Measurements from ENCODE around the gene HAAO. TPM values are rescaled to one million over a fixed set of nuclear protein-coding genes. Genes with fewer than 3 reads are reported as not detected.

Gene HAAO
- total and polyA plus RNA-seq, 2 of the 13 experiments (the other 11 are each of a cell fraction or from before 2014, with no cell fraction given), result 36.1 to 42.7 TPM

GRCh38 chr2:42792087-42792582 is 248 bp downstream of the HAAO start (continued):
- no peak for TF ChIP-seq ZBTB7B (CRISPR knock-in tag; IDR thresholded peaks at IDR 0.05)
- 0 out of 2 replicates have a peak, but pooled peaks have one; percentile 11 for TF ChIP-seq ZKSCAN5 (CRISPR knock-in tag; IDR thresholded peaks at IDR 0.05)
- no peak for TF ChIP-seq ZBTB2 (CRISPR knock-in tag; IDR thresholded peaks at IDR 0.05; ENCODE audit: low read depth)
- TF ChIP-seq ZC3H13 (CRISPR knock-in tag; IDR thresholded peaks at IDR 0.05), result no peak
- TF ChIP-seq EEA1 (CRISPR knock-in tag; IDR thresholded peaks at IDR 0.05; ENCODE audit: borderline replicate concordance), result 0 out of 2 replicates have a peak, but pooled peaks have one; percentile 38
- no peak for TF ChIP-seq GZF1 (CRISPR knock-in tag; IDR thresholded peaks at IDR 0.05)
- TF ChIP-seq CC2D1A (CRISPR knock-in tag; IDR thresholded peaks at IDR 0.05), result no peak
- no peak for TF ChIP-seq MBNL3 (CRISPR knock-in tag; conservative IDR thresholded peaks at IDR 0.05)
- TF ChIP-seq ZFP1 (CRISPR knock-in tag; IDR thresholded peaks at IDR 0.05), result no peak
- 0 out of 2 replicates have a peak, but pooled peaks have one; percentile 12 for TF ChIP-seq ZNF569 (CRISPR knock-in tag; IDR thresholded peaks at IDR 0.05; ENCODE audit: borderline replicate concordance)
- no peak for TF ChIP-seq RELA (CRISPR knock-in tag; IDR thresholded peaks at IDR 0.05)
- 0 out of 2 replicates have a peak, but pooled peaks have one; percentile 77 for TF ChIP-seq LRRFIP1 (CRISPR knock-in tag; conservative IDR thresholded peaks at IDR 0.05)
- TF ChIP-seq IRF9 (CRISPR knock-in tag; IDR thresholded peaks at IDR 0.05; ENCODE audit: borderline replicate concordance), result no peak
- TF ChIP-seq ATAD3A (CRISPR knock-in tag; IDR thresholded peaks at IDR 0.05), result no peak
- no peak for TF ChIP-seq ZSCAN21 (CRISPR knock-in tag; IDR thresholded peaks at IDR 0.05; ENCODE audit: borderline replicate concordance)
- TF ChIP-seq PHF8 (CRISPR knock-in tag; IDR thresholded peaks at IDR 0.05), result no peak
- no peak for TF ChIP-seq RORA (CRISPR knock-in tag; IDR thresholded peaks at IDR 0.05)
- TF ChIP-seq ZNF292 (CRISPR knock-in tag; IDR thresholded peaks at IDR 0.05; ENCODE audit: borderline replicate concordance, low read depth), result peak; percentile 43; the same call in 1 of the 2 replicates
- no peak for TF ChIP-seq HNF4A (CRISPR knock-in tag; IDR thresholded peaks at IDR 0.05)
- no peak for TF ChIP-seq HMG20A (CRISPR knock-in tag; IDR thresholded peaks at IDR 0.05; ENCODE audit: borderline replicate concordance)
- 0 out of 2 replicates have a peak, but pooled peaks have one; percentile 1 for TF ChIP-seq THAP7 (CRISPR knock-in tag; IDR thresholded peaks at IDR 0.05)
- TF ChIP-seq SUZ12 (IDR thresholded peaks at IDR 0.05; ENCODE audit: low read depth, low read length), result no peak
- TF ChIP-seq HMG20B (CRISPR knock-in tag; conservative IDR thresholded peaks at IDR 0.05), result no peak
- no peak for TF ChIP-seq ZBTB37 (CRISPR knock-in tag; IDR thresholded peaks at IDR 0.05)
- no peak for TF ChIP-seq TEAD3 (CRISPR knock-in tag; optimal IDR thresholded peaks at IDR 0.05; ENCODE audit: borderline replicate concordance)
